Measurements from ENCODE around the gene POMT1. TPM values are rescaled to one million over a fixed set of nuclear protein-coding genes. Genes with fewer than 3 reads are reported as not detected.

Gene POMT1
- total RNA-seq, 1 experiment from 2014 or later: 19.7 TPM

DNA sequence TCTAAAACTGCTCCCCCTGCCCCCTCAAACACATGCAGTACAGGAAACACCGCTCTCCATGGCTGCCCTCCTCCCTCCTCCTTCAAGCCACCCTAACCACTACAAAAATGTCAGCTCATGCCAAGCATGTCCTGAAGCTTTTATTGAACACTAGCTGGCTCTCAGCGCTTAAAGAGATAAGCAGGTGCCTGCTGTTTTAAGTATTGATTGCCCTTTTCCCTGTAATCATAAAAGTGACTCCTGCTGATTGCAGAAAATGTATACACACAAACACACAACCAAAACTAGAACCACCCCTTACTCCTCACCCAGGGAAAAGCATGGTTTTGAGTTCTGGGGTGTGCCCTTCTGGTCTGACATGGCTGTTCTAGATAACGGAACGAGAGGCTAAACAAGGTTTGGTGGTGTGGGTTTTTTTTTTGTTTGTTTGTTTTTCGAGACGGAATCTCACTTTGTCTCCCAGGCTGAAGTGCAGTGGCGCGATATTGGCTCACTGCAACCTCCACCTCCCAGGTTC lies 32.1 kb downstream of the POMT1 start:
- Mint-ChIP-seq H3K36me3 (ENCODE audit: insufficient read depth, unreplicated experiment) (no peaks in the 10 kb centered on the region), H3K27ac (ENCODE audit: low read depth, unreplicated experiment) (no peak overlapping the region), H3K4me3 (ENCODE audit: unreplicated experiment) (no peak overlapping the region), H3K27me3 (ENCODE audit: insufficient read depth, unreplicated experiment) (no peaks in the 10 kb centered on the region), H3K4me1 (ENCODE audit: insufficient read depth, unreplicated experiment) (no peaks in the 10 kb centered on the region), H3K9me3 (ENCODE audit: unreplicated experiment) (no peaks in the 10 kb centered on the region)
- TF ChIP-seq, protein P1, sequence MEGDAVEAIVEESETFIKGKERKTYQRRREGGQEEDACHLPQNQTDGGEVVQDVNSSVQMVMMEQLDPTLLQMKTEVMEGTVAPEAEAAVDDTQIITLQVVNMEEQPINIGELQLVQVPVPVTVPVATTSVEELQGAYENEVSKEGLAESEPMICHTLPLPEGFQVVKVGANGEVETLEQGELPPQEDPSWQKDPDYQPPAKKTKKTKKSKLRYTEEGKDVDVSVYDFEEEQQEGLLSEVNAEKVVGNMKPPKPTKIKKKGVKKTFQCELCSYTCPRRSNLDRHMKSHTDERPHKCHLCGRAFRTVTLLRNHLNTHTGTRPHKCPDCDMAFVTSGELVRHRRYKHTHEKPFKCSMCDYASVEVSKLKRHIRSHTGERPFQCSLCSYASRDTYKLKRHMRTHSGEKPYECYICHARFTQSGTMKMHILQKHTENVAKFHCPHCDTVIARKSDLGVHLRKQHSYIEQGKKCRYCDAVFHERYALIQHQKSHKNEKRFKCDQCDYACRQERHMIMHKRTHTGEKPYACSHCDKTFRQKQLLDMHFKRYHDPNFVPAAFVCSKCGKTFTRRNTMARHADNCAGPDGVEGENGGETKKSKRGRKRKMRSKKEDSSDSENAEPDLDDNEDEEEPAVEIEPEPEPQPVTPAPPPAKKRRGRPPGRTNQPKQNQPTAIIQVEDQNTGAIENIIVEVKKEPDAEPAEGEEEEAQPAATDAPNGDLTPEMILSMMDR (IDR thresholded peaks at IDR 0.05; ENCODE audit: unreplicated experiment): no peak
- intact Hi-C loops (cut with micrococcal nuclease): no loop called here
- POLR2A ChIA-PET: interaction anchor here (0.6 kb wide), 1 partner anchor 41 kb away, joined by 3 read pairs; no protein-coding TSS in a partner anchor
- no peak for DNase-seq (ENCODE audit: unreplicated experiment)
- no TSS peak for BruUV-seq (replicated peaks)
- CTCF ChIA-PET: no interaction called here

DNA sequence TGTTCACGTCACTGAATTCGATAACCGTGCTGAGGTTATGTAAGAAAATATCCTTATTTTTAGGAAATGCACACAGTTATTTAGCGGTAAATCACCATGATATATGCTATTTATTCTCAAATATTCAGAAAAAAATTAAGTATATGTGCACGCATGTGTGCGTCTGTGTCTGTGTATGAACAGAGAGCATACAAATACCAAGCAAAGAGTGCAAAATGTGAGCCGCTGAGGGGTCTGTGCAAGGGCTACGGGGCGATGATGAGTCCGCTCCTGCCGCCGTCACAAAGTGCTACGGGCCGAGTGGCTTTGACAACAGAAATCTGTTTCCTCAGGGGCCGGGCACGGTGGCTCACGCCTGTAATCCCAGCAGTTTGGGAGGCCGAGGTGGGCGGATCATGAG lies 35.2 kb downstream of the POMT1 start:
- no TSS peak for BruUV-seq (replicated peaks)
- H3K27me3 Mint-ChIP-seq (ENCODE audit: insufficient read depth, unreplicated experiment): no peaks in the 10 kb centered on the region

DNA sequence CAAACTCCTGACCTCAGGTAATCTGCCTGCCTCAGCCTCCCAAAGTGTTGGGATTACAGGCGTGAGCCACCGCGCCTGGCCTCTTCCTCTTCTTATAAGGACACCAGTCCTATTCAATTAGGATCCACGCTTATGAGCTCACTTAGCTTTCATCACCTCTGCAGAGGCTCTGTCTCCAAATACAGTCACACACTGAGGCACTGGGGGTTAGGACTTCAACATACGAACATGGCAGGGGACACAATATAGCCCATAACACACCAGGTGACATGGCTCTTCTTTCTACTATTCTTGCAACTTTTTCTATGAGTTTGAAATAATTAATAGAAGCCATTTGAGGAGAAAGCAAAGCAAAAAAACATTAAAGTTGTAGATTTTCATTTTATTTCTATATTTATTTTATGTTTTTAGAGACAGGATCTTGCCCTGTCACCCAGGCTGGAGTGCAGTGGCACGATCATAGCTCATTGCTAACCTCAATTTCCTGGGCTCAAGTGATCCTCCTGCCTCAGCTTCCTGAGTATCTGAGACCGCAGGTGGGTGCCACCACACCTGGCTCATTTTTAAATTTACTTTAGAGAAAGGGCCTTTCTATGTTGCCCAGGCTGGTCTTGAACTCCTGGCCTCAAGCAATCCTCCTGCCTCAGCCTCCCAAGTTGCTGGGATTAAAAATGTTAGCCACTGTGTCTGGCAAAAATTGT lies 36.7 kb downstream of the POMT1 start:
- POLR2A ChIA-PET: interaction anchor here (1.1 kb wide), 1 partner anchor 208 kb away, joined by 4 read pairs; no protein-coding TSS in a partner anchor
- no peak overlapping the region for H3K4me3 Mint-ChIP-seq (ENCODE audit: unreplicated experiment)
- CTCF ChIA-PET: interaction anchor here (0.5 kb wide), 1 partner anchor 16 kb away, joined by 3 read pairs; no protein-coding TSS in a partner anchor
- TF ChIP-seq, protein P1 (IDR thresholded peaks at IDR 0.05; ENCODE audit: unreplicated experiment): no peak
- no TSS peak for BruUV-seq (replicated peaks)
- intact Hi-C loops (cut with micrococcal nuclease): no loop called here
- H3K4me1 Mint-ChIP-seq (ENCODE audit: insufficient read depth, unreplicated experiment): no peaks in the 10 kb centered on the region
- no peaks in the 10 kb centered on the region for H3K36me3 Mint-ChIP-seq (ENCODE audit: insufficient read depth, unreplicated experiment)
- no peak overlapping the region for H3K27ac Mint-ChIP-seq (ENCODE audit: low read depth, unreplicated experiment)
- H3K27me3 Mint-ChIP-seq (ENCODE audit: insufficient read depth, unreplicated experiment): no peaks in the 10 kb centered on the region
- peaks cover 15% of the 10 kb centered on the region for H3K9me3 Mint-ChIP-seq (ENCODE audit: unreplicated experiment)
- no peak for DNase-seq (ENCODE audit: unreplicated experiment)

More for the DNA sequence above, 35.2 kb downstream of the POMT1 start:
- intact Hi-C loops (cut with micrococcal nuclease): no loop called here
- H3K27ac Mint-ChIP-seq (ENCODE audit: low read depth, unreplicated experiment): no peak overlapping the region
- no peaks in the 10 kb centered on the region for H3K4me1 Mint-ChIP-seq (ENCODE audit: insufficient read depth, unreplicated experiment)
- TF ChIP-seq, protein P1 (IDR thresholded peaks at IDR 0.05; ENCODE audit: unreplicated experiment): no peak
- ChIA-PET CTCF (interaction anchor here (0.6 kb wide), 1 partner anchor 126 kb away, joined by 4 read pairs; no protein-coding TSS in a partner anchor), POLR2A (no interaction called here)
- peaks cover 8% of the 10 kb centered on the region for H3K9me3 Mint-ChIP-seq (ENCODE audit: unreplicated experiment)
- H3K4me3 Mint-ChIP-seq (ENCODE audit: unreplicated experiment): no peak overlapping the region
- H3K36me3 Mint-ChIP-seq (ENCODE audit: insufficient read depth, unreplicated experiment): no peaks in the 10 kb centered on the region
- DNase-seq (ENCODE audit: unreplicated experiment): no peak

DNA sequence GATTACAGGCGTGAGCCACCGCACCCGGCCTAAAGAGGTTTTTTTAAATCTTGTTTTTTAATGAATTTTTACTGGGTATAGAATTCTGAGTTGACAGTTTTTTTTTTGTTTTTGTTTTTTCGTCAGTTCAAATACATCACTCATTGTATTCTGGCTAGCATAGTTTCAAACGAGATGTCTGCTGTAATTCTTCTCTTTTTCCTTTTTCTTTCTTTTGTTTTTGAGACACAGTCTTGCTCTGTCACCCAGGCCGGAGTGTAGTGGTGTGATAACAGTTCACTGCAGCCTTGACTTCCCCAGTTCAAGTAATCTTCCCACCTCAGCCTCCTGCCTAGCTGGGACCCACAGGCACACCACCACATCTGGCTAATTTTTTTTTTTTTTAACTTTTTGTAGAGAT lies 40.4 kb downstream of the POMT1 start:
- peaks cover 15% of the 10 kb centered on the region for H3K9me3 Mint-ChIP-seq (ENCODE audit: unreplicated experiment)
- BruUV-seq (replicated peaks): no TSS peak
- ChIA-PET CTCF (interaction anchor here (0.7 kb wide), 1 partner anchor 95 kb away, joined by 3 read pairs; no protein-coding TSS in a partner anchor), POLR2A (interaction anchor here (0.7 kb wide), 1 partner anchor 66 kb away, joined by 3 read pairs; no protein-coding TSS in a partner anchor)
- TF ChIP-seq, protein P1 (IDR thresholded peaks at IDR 0.05; ENCODE audit: unreplicated experiment): no peak
- peaks cover 3% of the 10 kb centered on the region for H3K4me1 Mint-ChIP-seq (ENCODE audit: insufficient read depth, unreplicated experiment)
- peaks cover 14% of the 10 kb centered on the region for H3K27me3 Mint-ChIP-seq (ENCODE audit: insufficient read depth, unreplicated experiment)
- intact Hi-C loops (cut with micrococcal nuclease): no loop called here
- DNase-seq (ENCODE audit: unreplicated experiment): no peak
- no peak overlapping the region for H3K27ac Mint-ChIP-seq (ENCODE audit: low read depth, unreplicated experiment)
- no peak overlapping the region for H3K4me3 Mint-ChIP-seq (ENCODE audit: unreplicated experiment)
- no peaks in the 10 kb centered on the region for H3K36me3 Mint-ChIP-seq (ENCODE audit: insufficient read depth, unreplicated experiment)

All from MCF 10A (cell line).